Measurements from ENCODE around the gene PRRX2. TPM values are rescaled to one million over a fixed set of nuclear protein-coding genes. Genes with fewer than 3 reads are reported as not detected.

PRRX2 gene
- total and polyA plus RNA-seq, 2 of the 13 experiments (the other 11 are each of a cell fraction or from before 2014, with no cell fraction given): 0.05 TPM; not detected in 1

- Histone ChIP-seq H3K27ac (ENCODE audit: extremely low read length, insufficient read depth, low read length) (no peak overlapping the region), H3K9me3 (ENCODE audit: low read length) (no peaks in the 10 kb centered on the region), H3K4me1 (ENCODE audit: insufficient read depth, low read length) (no peaks in the 10 kb centered on the region), H4K20me1 (ENCODE audit: insufficient read depth, low read length) (no peaks in the 10 kb centered on the region), H2AFZ (ENCODE audit: low read length) (no peak overlapping the region), H3K36me3 (replicated peaks in 1 of 2; ENCODE audit: control insufficient read depth in 1 of 2, insufficient read depth in 2 of 2, low read length in 2 of 2) (no peaks in the 10 kb centered on the region), H3K4me2 (ENCODE audit: low read depth, low read length) (no peak overlapping the region), H3K9ac (ENCODE audit: insufficient read depth, low read depth, low read length) (no peak overlapping the region), H3K79me2 (ENCODE audit: insufficient read depth, low read length) (no peaks in the 10 kb centered on the region), H3K27me3 (ENCODE audit: control insufficient read depth in 1 of 2, insufficient read depth in 2 of 2, low read length in 2 of 2) (peaks cover 0 to 23% of the 10 kb centered on the region in 2 experiments; a peak in 4 of 5 replicates), H3K4me3 (replicated peaks in 1 of 3; ENCODE audit: insufficient read depth in 1 of 3, low read depth in 2 of 3, low read length in 3 of 3) (no peak overlapping the region)
- ATAC-seq (no peak), FAIRE-seq (no peak), DNase-seq (ENCODE audit: low spot score) (no peak)
- WGBS (ENCODE audit: low lambda C conversion rate): 16% methylated on average over 9 of the region's 9 CpGs
- TF ChIP-seq ZFYVE20 (CRISPR knock-in tag; IDR thresholded peaks at IDR 0.05; ENCODE audit: borderline replicate concordance, low read depth) (no peak), POGZ (CRISPR knock-in tag; IDR thresholded peaks at IDR 0.05) (no peak), RCOR2 (CRISPR knock-in tag; IDR thresholded peaks at IDR 0.05) (no peak), ZNF83 (CRISPR knock-in tag; IDR thresholded peaks at IDR 0.05; ENCODE audit: borderline replicate concordance) (no peak)
- no TSS peak for BruUV-seq (replicated peaks)
- in situ Hi-C loops (cut with HindIII; ENCODE audit: extremely low pct_ligation_motif_present, low pct_unique_long_range_greater_than_20kb) (no loop called here), intact Hi-C loops (cut with micrococcal nuclease; ENCODE audit: unreplicated experiment) (no loop called here)
- ChIA-PET CTCF (ENCODE audit: low intra/inter-chr PET ratio, low total read pairs) (no interaction called here), POLR2A (no interaction called here)
Measured at GRCh38 chr9:129686736-129687135, 21.3 kb downstream of the PRRX2 start.

GRCh38 chr9:129687391-129687790 is 21.9 kb downstream of the PRRX2 start:
- Histone ChIP-seq H3K4me2 (ENCODE audit: low read depth, low read length) (no peak overlapping the region), H3K27me3 (ENCODE audit: control insufficient read depth in 1 of 2, insufficient read depth in 2 of 2, low read length in 2 of 2) (peaks cover 1 to 17% of the 10 kb centered on the region in 2 experiments; a peak in 4 of 5 replicates), H3K36me3 (replicated peaks in 1 of 2; ENCODE audit: control insufficient read depth in 1 of 2, insufficient read depth in 2 of 2, low read length in 2 of 2) (no peaks in the 10 kb centered on the region), H2AFZ (ENCODE audit: low read length) (no peak overlapping the region), H3K4me3 (replicated peaks in 1 of 3; ENCODE audit: insufficient read depth in 1 of 3, low read depth in 2 of 3, low read length in 3 of 3) (no peak overlapping the region), H3K4me1 (ENCODE audit: insufficient read depth, low read length) (no peaks in the 10 kb centered on the region), H3K27ac (ENCODE audit: extremely low read length, insufficient read depth, low read length) (no peak overlapping the region), H3K9me3 (ENCODE audit: low read length) (no peaks in the 10 kb centered on the region), H3K79me2 (ENCODE audit: insufficient read depth, low read length) (no peaks in the 10 kb centered on the region), H3K9ac (ENCODE audit: insufficient read depth, low read depth, low read length) (no peak overlapping the region), H4K20me1 (ENCODE audit: insufficient read depth, low read length) (no peaks in the 10 kb centered on the region)
- DNase-seq (ENCODE audit: low spot score) (no peak), ATAC-seq (no peak), FAIRE-seq (no peak)
- 25% methylated on average over 8 of the region's 10 CpGs for WGBS (ENCODE audit: low lambda C conversion rate)
- no TSS peak for BruUV-seq (replicated peaks)
- intact Hi-C loops (cut with micrococcal nuclease; ENCODE audit: unreplicated experiment) (no loop called here), in situ Hi-C loops (cut with HindIII; ENCODE audit: extremely low pct_ligation_motif_present, low pct_unique_long_range_greater_than_20kb) (no loop called here)
- no peak for TF ChIP-seq ARID4A (CRISPR knock-in tag; IDR thresholded peaks at IDR 0.05; ENCODE audit: borderline replicate concordance)
- no peak for TF ChIP-seq ARID2 (CRISPR knock-in tag; IDR thresholded peaks at IDR 0.05; ENCODE audit: borderline replicate concordance)
- TF ChIP-seq ZNF598 (CRISPR knock-in tag; IDR thresholded peaks at IDR 0.05; ENCODE audit: borderline replicate concordance): no peak
- TF ChIP-seq PCBP2 (optimal IDR thresholded peaks at IDR 0.05; ENCODE audit: low read depth, low read length, poor library complexity, severe bottlenecking): no peak
- no peak for TF ChIP-seq ZFAT (CRISPR knock-in tag; conservative IDR thresholded peaks at IDR 0.05)
- no peak for TF ChIP-seq ZMAT3 (CRISPR knock-in tag; conservative IDR thresholded peaks at IDR 0.05)
- ChIA-PET POLR2A (no interaction called here), CTCF (ENCODE audit: low intra/inter-chr PET ratio, low total read pairs) (no interaction called here)

All from HepG2 (cell line).